ENCODE measurements around the gene FOXD4L1. TPM values are rescaled to one million over a fixed set of nuclear protein-coding genes. Genes with fewer than 3 reads are reported as not detected.
"Not testable (repeated sequence)": the region's sequence is repeated elsewhere in the genome, so short reads cannot be mapped to it uniquely, and the experiment has no call there.

FOXD4L1 gene
- total RNA-seq, 2 experiments from 2014 or later = 0.44 to 0.80 TPM

DNA sequence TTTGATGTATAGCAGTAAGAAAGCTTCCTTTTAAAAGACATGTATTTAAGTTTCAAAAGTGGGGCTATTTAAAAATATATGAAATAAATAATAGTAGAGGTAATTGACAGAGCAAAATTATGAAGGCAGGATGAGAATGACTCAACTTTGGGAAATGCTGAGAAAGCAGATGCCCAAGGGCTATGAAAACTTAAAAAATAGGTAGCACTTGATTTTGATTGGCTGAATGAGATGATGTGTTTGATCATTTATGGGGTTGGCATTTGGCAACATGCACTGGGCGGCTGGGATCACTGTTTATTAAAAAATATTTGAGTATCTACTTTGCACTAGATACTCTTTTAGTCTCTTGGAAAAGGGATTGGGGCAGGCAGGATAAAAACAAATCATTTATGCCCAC is 26.5 kb downstream of the FOXD4L1 start:
- H3K9me3 ChIP-seq (ENCODE audit: low read length); POLR2A ChIA-PET; intact Hi-C loops (cut with micrococcal nuclease; ENCODE audit: unreplicated experiment); H3K4me1 ChIP-seq (ENCODE audit: insufficient read depth, low read length, poor library complexity, severe bottlenecking); H3K9me2 ChIP-seq (ENCODE audit: insufficient read depth, low read length); H3K4me3 ChIP-seq (ENCODE audit: low read depth, low read length, poor library complexity, severe bottlenecking); H3K4me2 ChIP-seq (ENCODE audit: low read length); H3K36me3 ChIP-seq (ENCODE audit: insufficient read depth, low read length); H3K27ac ChIP-seq (ENCODE audit: low read depth, low read length, poor library complexity, severe bottlenecking); H2AFZ ChIP-seq (ENCODE audit: low read length); H4K20me1 ChIP-seq (ENCODE audit: insufficient read depth, low read length); DNase-seq (ENCODE audit: low spot score); CTCF ChIA-PET (ENCODE audit: unreplicated experiment); H3K79me2 ChIP-seq (ENCODE audit: insufficient read depth, low read depth, low read length); BruUV-seq (replicated peaks): not testable (repeated sequence)

DNA sequence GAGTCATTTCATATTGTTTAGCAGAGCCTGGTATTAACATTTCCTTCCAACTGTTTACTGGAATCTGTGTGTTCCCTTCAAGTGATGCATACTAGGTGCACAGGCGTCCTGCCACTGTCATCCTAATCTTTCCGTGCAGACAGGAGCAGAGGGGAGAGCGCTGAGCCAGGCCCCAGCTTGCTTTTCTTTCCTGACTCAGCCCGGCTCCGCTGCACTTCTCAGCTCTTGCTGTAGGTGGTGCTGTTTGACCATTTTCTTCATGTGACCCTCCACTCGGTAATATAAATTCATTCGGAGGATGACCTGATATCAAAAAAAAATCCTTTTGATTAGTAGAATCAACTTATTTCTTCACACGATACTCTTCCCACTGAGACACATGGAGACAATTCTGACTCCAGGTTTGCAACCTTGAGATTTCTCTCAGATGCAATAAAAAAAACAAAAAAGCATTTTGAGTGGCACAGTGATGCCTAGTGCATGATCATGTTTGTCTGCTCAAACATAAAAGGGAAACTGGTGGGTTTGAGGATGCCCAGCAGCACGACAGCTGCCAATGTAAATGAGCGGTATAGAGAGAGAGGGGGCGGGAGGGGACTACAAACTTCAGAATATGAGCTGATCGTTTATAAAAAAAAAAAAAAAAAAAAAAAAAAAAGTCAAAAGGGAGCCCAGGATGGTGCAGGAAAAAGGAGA is 29.0 kb downstream of the FOXD4L1 start:
- POLR2A ChIA-PET; H3K4me3 ChIP-seq (ENCODE audit: low read depth, low read length, poor library complexity, severe bottlenecking); BruUV-seq (replicated peaks); H3K9me2 ChIP-seq (ENCODE audit: insufficient read depth, low read length); H3K27ac ChIP-seq (ENCODE audit: low read depth, low read length, poor library complexity, severe bottlenecking); H3K4me1 ChIP-seq (ENCODE audit: insufficient read depth, low read length, poor library complexity, severe bottlenecking); H4K20me1 ChIP-seq (ENCODE audit: insufficient read depth, low read length); H3K79me2 ChIP-seq (ENCODE audit: insufficient read depth, low read depth, low read length); H2AFZ ChIP-seq (ENCODE audit: low read length); DNase-seq (ENCODE audit: low spot score); H3K36me3 ChIP-seq (ENCODE audit: insufficient read depth, low read length); CTCF ChIA-PET (ENCODE audit: unreplicated experiment); H3K9me3 ChIP-seq (ENCODE audit: low read length); intact Hi-C loops (cut with micrococcal nuclease; ENCODE audit: unreplicated experiment); H3K4me2 ChIP-seq (ENCODE audit: low read length): not testable (repeated sequence)

DNA sequence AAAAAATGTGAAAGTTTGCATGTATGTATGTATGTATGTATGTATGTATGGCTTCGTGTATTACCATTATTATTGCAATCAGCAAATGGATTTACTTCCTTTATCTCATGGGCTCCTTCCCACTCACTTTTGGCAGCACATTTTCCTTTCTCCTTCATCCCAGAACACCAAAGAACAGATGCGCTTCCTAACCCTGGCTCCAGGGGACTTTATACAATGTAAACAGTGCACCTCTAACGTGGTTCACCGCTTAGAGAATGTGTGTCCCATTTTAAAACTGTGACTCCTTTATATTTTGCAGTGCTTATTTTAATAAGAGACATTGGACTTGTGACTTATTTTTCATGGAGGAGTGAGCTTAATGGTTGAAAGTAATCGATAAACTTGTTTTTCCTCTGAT is 29.7 kb downstream of the FOXD4L1 start:
- H3K4me2 ChIP-seq (ENCODE audit: low read length); intact Hi-C loops (cut with micrococcal nuclease; ENCODE audit: unreplicated experiment); H2AFZ ChIP-seq (ENCODE audit: low read length); H3K4me1 ChIP-seq (ENCODE audit: insufficient read depth, low read length, poor library complexity, severe bottlenecking); H3K27ac ChIP-seq (ENCODE audit: low read depth, low read length, poor library complexity, severe bottlenecking); H3K4me3 ChIP-seq (ENCODE audit: low read depth, low read length, poor library complexity, severe bottlenecking); H3K36me3 ChIP-seq (ENCODE audit: insufficient read depth, low read length); H3K9me3 ChIP-seq (ENCODE audit: low read length); CTCF ChIA-PET (ENCODE audit: unreplicated experiment); POLR2A ChIA-PET; H4K20me1 ChIP-seq (ENCODE audit: insufficient read depth, low read length); H3K9me2 ChIP-seq (ENCODE audit: insufficient read depth, low read length); BruUV-seq (replicated peaks); H3K79me2 ChIP-seq (ENCODE audit: insufficient read depth, low read depth, low read length); DNase-seq (ENCODE audit: low spot score): not testable (repeated sequence)

DNA sequence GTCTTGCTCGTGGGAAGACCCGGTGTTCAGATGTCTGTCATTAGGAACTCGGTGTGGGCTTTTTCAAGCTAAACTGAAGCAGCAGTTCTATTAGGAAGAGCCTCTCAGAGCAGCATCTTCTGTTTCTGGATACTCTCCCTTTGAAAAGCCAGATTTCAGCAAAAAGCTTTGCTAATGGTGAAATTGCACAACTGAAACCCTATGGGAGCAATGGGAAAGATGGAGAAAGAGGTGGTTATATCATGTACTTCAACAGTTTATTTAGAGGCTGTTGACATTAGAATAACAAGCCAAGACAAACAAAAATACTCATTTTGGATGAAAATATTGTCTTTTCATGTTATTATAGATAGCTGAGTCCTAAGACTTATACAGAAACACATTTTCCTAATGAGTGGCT is 30.4 kb downstream of the FOXD4L1 start:
- POLR2A ChIA-PET; H3K9me2 ChIP-seq (ENCODE audit: insufficient read depth, low read length); H3K79me2 ChIP-seq (ENCODE audit: insufficient read depth, low read depth, low read length); H3K27ac ChIP-seq (ENCODE audit: low read depth, low read length, poor library complexity, severe bottlenecking); H3K4me3 ChIP-seq (ENCODE audit: low read depth, low read length, poor library complexity, severe bottlenecking); H3K9me3 ChIP-seq (ENCODE audit: low read length); H3K4me2 ChIP-seq (ENCODE audit: low read length); H4K20me1 ChIP-seq (ENCODE audit: insufficient read depth, low read length); H3K36me3 ChIP-seq (ENCODE audit: insufficient read depth, low read length); CTCF ChIA-PET (ENCODE audit: unreplicated experiment); BruUV-seq (replicated peaks); H3K4me1 ChIP-seq (ENCODE audit: insufficient read depth, low read length, poor library complexity, severe bottlenecking); DNase-seq (ENCODE audit: low spot score); H2AFZ ChIP-seq (ENCODE audit: low read length); intact Hi-C loops (cut with micrococcal nuclease; ENCODE audit: unreplicated experiment): not testable (repeated sequence)

DNA sequence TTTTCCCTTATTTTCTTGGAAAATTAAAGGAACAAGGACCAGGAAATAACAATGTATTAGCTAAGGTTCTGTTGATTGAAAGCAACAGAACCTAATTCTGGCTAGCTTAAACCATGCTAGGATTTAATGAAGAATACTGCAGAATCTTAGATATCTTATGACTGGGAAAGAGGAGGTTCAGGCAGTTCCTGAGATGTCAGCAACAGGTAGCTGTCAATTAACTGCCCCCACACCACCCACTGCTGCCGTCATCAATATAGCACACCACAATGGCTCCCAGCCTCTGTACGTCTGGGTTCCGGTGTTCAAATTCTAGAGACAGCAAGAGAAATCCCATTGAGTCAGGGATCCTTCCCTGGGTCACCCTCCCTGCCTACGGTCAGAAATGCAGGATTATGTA is 34.5 kb downstream of the FOXD4L1 start:
- H3K4me1 ChIP-seq (ENCODE audit: insufficient read depth, low read length, poor library complexity, severe bottlenecking); H2AFZ ChIP-seq (ENCODE audit: low read length); H3K79me2 ChIP-seq (ENCODE audit: insufficient read depth, low read depth, low read length); H3K4me3 ChIP-seq (ENCODE audit: low read depth, low read length, poor library complexity, severe bottlenecking); H3K36me3 ChIP-seq (ENCODE audit: insufficient read depth, low read length); BruUV-seq (replicated peaks); POLR2A ChIA-PET; H4K20me1 ChIP-seq (ENCODE audit: insufficient read depth, low read length); H3K4me2 ChIP-seq (ENCODE audit: low read length); H3K27ac ChIP-seq (ENCODE audit: low read depth, low read length, poor library complexity, severe bottlenecking); H3K9me3 ChIP-seq (ENCODE audit: low read length); intact Hi-C loops (cut with micrococcal nuclease; ENCODE audit: unreplicated experiment); H3K9me2 ChIP-seq (ENCODE audit: insufficient read depth, low read length); DNase-seq (ENCODE audit: low spot score); CTCF ChIA-PET (ENCODE audit: unreplicated experiment): not testable (repeated sequence)

DNA sequence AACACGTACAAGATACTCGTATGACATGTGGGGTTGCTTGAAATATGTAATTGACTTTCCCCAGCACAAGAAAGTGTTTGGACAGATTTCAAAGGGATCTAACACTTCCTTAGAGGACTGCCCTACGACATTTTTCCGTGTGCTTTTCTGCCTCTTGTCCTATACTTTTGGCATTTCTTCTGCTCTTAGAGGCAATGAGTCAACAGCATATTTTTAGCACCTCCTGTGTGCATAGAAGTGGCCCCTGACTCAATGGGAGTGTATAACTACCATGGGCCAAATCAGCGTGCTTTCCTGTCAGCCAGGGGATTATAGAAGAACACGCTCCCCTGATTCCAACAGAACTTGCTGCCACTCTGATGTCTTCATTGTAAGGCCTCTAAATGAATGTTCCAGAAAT is 38.1 kb downstream of the FOXD4L1 start:
- H3K4me3 ChIP-seq (ENCODE audit: low read depth, low read length, poor library complexity, severe bottlenecking); BruUV-seq (replicated peaks); H3K27ac ChIP-seq (ENCODE audit: low read depth, low read length, poor library complexity, severe bottlenecking); H3K79me2 ChIP-seq (ENCODE audit: insufficient read depth, low read depth, low read length); H3K36me3 ChIP-seq (ENCODE audit: insufficient read depth, low read length); H3K4me2 ChIP-seq (ENCODE audit: low read length); H3K9me2 ChIP-seq (ENCODE audit: insufficient read depth, low read length); CTCF ChIA-PET (ENCODE audit: unreplicated experiment); H3K9me3 ChIP-seq (ENCODE audit: low read length); H4K20me1 ChIP-seq (ENCODE audit: insufficient read depth, low read length); intact Hi-C loops (cut with micrococcal nuclease; ENCODE audit: unreplicated experiment); DNase-seq (ENCODE audit: low spot score); H2AFZ ChIP-seq (ENCODE audit: low read length); POLR2A ChIA-PET; H3K4me1 ChIP-seq (ENCODE audit: insufficient read depth, low read length, poor library complexity, severe bottlenecking): not testable (repeated sequence)

DNA sequence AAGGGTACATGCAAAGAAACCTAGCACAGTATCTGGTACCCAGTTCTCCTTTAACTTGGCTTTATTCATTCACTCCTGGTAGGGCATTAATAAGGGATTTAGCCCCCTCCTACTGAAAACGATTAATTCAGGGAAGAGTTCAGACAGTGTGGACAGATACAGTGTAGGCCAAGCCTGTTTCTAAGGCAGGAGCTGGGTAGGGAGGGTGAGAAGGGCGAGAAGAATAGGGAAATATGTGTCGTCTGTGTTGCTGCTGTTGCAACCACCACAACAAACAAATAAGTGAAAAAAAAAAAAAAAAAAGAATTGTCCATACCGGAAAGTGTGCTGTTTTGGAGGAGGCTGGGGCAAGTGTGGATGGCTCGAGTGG is 42.4 kb downstream of the FOXD4L1 start:
- BruUV-seq (replicated peaks); POLR2A ChIA-PET; intact Hi-C loops (cut with micrococcal nuclease; ENCODE audit: unreplicated experiment); H2AFZ ChIP-seq (ENCODE audit: low read length); DNase-seq (ENCODE audit: low spot score); H3K4me3 ChIP-seq (ENCODE audit: low read depth, low read length, poor library complexity, severe bottlenecking); H4K20me1 ChIP-seq (ENCODE audit: insufficient read depth, low read length); H3K27ac ChIP-seq (ENCODE audit: low read depth, low read length, poor library complexity, severe bottlenecking); CTCF ChIA-PET (ENCODE audit: unreplicated experiment); H3K9me3 ChIP-seq (ENCODE audit: low read length); H3K9me2 ChIP-seq (ENCODE audit: insufficient read depth, low read length); H3K4me2 ChIP-seq (ENCODE audit: low read length); H3K4me1 ChIP-seq (ENCODE audit: insufficient read depth, low read length, poor library complexity, severe bottlenecking); H3K79me2 ChIP-seq (ENCODE audit: insufficient read depth, low read depth, low read length); H3K36me3 ChIP-seq (ENCODE audit: insufficient read depth, low read length): not testable (repeated sequence)
